Right forelimb (tissue), 1 donor: Measurements from ENCODE around the gene UBD.

Source experiments
- DNase-seq: peaks from one replicate; pipeline ENCODE4 v3.0.0-alpha.2; 2018

UBD gene

GRCh38 chr6:29519291-29520010 is 40.1 kb downstream of the UBD start:
- DNase-seq: no peak

DNA sequence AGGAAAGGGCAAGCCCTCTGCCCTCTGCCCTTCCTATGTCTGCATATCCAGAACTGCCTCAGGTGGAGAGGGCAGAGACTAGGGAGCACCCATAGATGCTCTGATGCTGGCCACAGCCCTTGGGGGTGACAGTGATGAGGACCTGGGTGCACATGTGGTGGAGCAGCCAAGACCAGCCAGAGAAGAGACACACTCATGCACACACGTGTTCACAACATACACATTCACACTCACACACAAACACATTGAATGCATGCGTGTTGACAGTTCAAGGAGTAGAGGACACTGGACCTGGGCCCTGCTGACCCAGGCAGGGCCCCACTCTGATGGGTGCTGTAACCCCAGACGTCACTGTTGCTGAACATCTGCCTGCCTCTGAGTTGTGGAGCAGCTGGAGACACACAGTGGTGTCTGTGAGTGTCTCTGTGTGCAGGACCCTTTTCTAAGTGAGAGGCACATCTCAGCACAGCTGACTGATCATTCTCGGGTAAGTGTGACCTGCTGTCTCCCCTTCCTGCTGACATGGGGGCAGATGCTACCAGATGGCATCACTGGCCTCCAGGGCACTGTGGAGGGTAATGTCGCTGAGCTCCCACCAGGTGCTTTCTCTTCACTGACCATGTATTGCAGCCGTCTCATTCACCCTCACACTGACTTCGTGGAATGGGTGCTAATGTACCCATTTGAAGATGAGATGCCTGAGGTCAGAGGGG is 41.6 kb downstream of the UBD start:
- DNase-seq: no peak

GRCh38 chr6:29517245-29517644 is 42.3 kb downstream of the UBD start:
- DNase-seq: no peak

DNA sequence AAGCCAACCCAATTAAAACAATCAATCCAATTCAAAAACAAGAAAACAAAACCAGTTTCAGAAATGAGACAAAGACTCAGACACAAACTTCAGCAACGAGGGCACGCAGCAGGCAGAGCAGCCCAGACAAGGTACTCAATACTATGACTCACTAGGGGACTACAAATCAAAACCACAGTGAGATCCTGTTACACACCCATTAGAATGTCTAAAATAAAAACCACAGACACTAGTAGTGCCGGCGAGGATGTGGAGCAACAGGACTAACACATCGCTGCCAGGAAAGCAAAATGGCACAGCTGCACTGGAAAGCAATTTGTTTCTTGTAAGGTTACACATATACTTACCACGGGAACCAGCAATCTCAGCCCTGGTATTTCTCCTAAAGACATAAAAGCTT is 43.4 kb downstream of the UBD start:
- no peak for DNase-seq

DNA sequence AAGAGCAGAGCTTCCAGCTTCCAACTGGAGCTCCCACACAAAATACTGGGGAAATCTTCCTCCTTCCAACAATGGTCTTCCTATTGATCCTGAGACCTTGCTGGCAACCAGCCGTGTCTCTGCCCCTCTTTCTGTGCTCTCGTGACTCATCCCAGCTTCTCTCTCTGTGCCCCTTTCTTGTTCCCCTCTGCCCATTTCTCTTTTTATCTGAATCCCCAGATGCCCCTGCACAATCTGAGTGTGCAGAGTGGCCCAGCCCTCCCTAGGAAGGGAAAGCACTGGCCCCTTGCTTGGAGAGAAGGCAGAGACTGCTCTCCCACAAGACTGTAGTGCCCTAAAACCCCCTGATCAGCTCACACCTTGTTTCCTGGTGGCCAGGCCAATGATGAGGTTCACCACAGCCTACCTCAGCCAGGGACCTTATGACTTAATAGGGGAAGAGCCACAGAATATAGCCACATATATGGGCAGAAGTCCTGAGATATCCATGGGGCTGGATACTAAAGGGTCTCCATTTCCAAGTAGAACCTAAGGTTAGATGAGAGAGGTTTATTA is 48.7 kb downstream of the UBD start:
- no peak for DNase-seq

- DNase-seq: no peak
Observed at GRCh38 chr6:29510202-29510601, 49.3 kb downstream of the UBD start.

GRCh38 chr6:29509711-29510110 is 49.8 kb downstream of the UBD start:
- no peak for DNase-seq

DNA sequence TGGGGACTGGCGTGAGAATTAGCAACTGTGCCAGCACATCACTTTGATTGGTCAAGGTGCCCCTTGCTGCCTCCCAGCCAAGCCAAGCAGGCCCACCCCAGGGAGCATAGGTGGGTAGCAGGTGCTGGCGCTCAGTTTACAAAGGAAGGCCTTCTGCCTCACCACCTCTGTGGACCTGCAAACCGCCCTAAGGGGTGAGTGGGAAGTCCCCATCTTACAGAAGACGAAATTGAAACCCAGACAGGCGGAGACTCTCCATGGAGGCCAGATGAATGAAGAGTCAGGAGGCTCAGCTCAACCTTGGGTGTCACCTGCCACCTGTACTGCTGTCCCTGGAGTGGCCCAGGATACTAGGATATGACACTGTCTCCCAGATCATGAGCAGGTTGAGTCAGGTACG is 50.3 kb downstream of the UBD start:
- no peak for DNase-seq

DNA sequence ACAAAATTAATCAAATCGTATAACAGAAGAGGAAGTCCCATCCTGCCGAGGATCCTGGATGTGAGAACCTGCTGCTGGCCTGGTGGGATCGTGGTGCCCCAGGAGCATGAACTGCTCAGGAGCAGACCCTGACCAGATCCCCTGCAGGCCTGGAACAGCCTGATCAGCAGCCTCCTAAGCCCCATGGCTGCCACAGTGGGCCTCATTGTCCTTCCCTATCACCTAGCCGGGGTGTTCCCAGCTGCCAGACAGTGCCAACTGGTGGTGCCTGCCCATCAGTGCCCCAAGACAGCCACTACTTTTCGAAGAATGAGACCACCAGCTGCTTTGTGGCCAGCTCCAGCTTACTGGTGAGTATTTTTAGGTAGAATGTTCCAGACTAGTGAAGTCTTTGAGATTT is 52.2 kb downstream of the UBD start:
- no peak for DNase-seq

GRCh38 chr6:29506446-29507067 is 53.0 kb downstream of the UBD start:
- DNase-seq: no peak

DNA sequence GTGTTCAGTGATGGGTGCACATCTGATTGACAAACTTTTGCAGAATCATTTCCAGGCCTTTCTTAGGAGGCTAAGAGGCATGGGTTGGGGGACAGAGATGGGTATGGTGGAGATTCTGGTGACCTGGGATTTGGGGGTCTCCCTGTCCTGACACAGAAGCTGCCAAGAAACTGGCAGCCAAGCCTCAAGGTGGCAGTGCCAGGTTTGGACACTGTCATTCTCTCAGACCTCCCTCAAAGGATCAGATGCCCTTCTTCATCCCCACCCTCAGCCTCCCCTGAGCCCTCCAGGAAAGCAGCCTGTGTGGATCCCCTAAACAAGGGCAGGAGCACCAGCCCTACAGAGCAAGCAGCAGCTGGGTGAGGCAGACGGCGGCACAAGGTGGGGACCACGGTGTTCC is 53.7 kb downstream of the UBD start:
- no peak for DNase-seq
